Karpas-422 (cell line): ENCODE measurements around the gene POLR1B. TPM values are rescaled to one million over a fixed set of nuclear protein-coding genes. Genes with fewer than 3 reads are reported as not detected.
"Not testable (repeated sequence)": the region's sequence is repeated elsewhere in the genome, so short reads cannot be mapped to it uniquely, and the experiment has no call there.

Source experiments
- DNase-seq: peaks from one replicate; pipeline ENCODE4 v3.0.0-alpha.2; 2015
- H2AFZ ChIP-seq: fragments of 200-600 bp; sonication (generic); 2 replicates; pipeline ENCODE4 v1.6.1; 2014; ENCODE audit warnings: antibody characterized with exemption, low read length, mixed read lengths
- H3K27ac ChIP-seq: fragments of 200-600 bp; sonication (generic); 2 replicates; pipeline ENCODE4 v1.5.1; 2014; ENCODE audit warnings: mild to moderate bottlenecking, low read length, moderate library complexity
- H3K27me3 ChIP-seq: fragments of 200-600 bp; sonication (generic); 2 replicates; pipeline ENCODE4 v1.6.1; 2014; ENCODE audit warnings: low read length, mixed read lengths
- H3K36me3 ChIP-seq: fragments of 200-600 bp; sonication (generic); 2 replicates; pipeline ENCODE4 v1.6.1; 2014; ENCODE audit warnings: low read length, mixed read lengths; ENCODE audit not compliant: insufficient read depth
- H3K4me1 ChIP-seq: fragments of 200-600 bp; sonication (generic); 2 replicates; pipeline ENCODE4 v1.6.1; 2014; ENCODE audit warnings: mild to moderate bottlenecking, low read length, mixed read lengths
- H3K4me2 ChIP-seq: fragments of 200-600 bp; sonication (generic); 2 replicates; pipeline ENCODE4 v1.6.1; 2014; ENCODE audit warnings: low read length, low read depth, mild to moderate bottlenecking; ENCODE audit not compliant: poor library complexity, severe bottlenecking
- H3K4me3 ChIP-seq: fragments of 200-600 bp; sonication (generic); 2 replicates; pipeline ENCODE4 v1.5.1; 2014; ENCODE audit warnings: mild to moderate bottlenecking, antibody characterized with exemption, low read length, mixed read lengths
- H3K79me2 ChIP-seq: fragments of 200-600 bp; sonication (generic); 2 replicates; pipeline ENCODE4 v1.6.1; 2014; ENCODE audit warnings: mild to moderate bottlenecking, low read length, mixed read lengths
- H3K9ac ChIP-seq: fragments of 200-600 bp; sonication (generic); 2 replicates; pipeline ENCODE4 v1.6.0; 2014; ENCODE audit warnings: low read length
- H3K9me2 ChIP-seq: fragments of 200-600 bp; sonication (generic), shearing (Covaris generic); replicated peaks from 2 replicates; pipeline ENCODE4 v1.6.0; 2014; ENCODE audit warnings: mild to moderate bottlenecking, low read length, moderate library complexity; ENCODE audit not compliant: insufficient read depth
- H3K9me3 ChIP-seq: fragments of 300-700, 200-600 bp; sonication (generic); 2 replicates; pipeline ENCODE4 v1.6.1; 2014; ENCODE audit warnings: low read length, mixed read lengths
- H4K20me1 ChIP-seq: fragments of 200-600 bp; sonication (generic); 2 replicates; pipeline ENCODE4 v1.6.1; 2014; ENCODE audit warnings: mild to moderate bottlenecking, antibody characterized with exemption, low read length, low read depth; ENCODE audit not compliant: insufficient read depth
- total RNA-seq: library from RNA; depleted of rRNA; stranded (reverse); fragments of >200 nt; shearing (Covaris generic); gene quantifications from 2 replicates; pipeline ENCODE4 v1.2.3, GENCODE V29; 2014; ENCODE audit warnings: low replicate concordance

The POLR1B gene
- total RNA-seq, 1 experiment from 2014 or later, result 35.4 TPM

GRCh38 chr2:112534826-112535225 lies 7.4 kb upstream of the POLR1B start:
- no peaks in the 10 kb centered on the region for H3K4me1 ChIP-seq
- H3K9me2 ChIP-seq, result no peaks in the 10 kb centered on the region
- peaks cover 22% of the 10 kb centered on the region for H3K36me3 ChIP-seq
- no peaks in the 10 kb centered on the region for H4K20me1 ChIP-seq
- H3K4me2 ChIP-seq, result no peak overlapping the region
- no peak overlapping the region for H3K9ac ChIP-seq
- H3K27me3 ChIP-seq, result no peaks in the 10 kb centered on the region
- H3K9me3 ChIP-seq, result no peaks in the 10 kb centered on the region
- H3K27ac ChIP-seq, result no peak overlapping the region
- no peak overlapping the region for H2AFZ ChIP-seq
- no peaks in the 10 kb centered on the region for H3K79me2 ChIP-seq
- H3K4me3 ChIP-seq, result no peak overlapping the region
- DNase-seq, result no peak

GRCh38 chr2:112536665-112537064 lies 5.6 kb upstream of the POLR1B start:
- H3K27ac ChIP-seq, H2AFZ ChIP-seq, DNase-seq, H3K27me3 ChIP-seq, H3K9me3 ChIP-seq, H3K9me2 ChIP-seq, H3K79me2 ChIP-seq, H3K9ac ChIP-seq, H4K20me1 ChIP-seq, H3K36me3 ChIP-seq, H3K4me2 ChIP-seq, H3K4me3 ChIP-seq: not testable (repeated sequence)
- peaks cover 12% of the 10 kb centered on the region for H3K4me1 ChIP-seq

- Histone ChIP-seq H3K4me1 (peaks cover 16% of the 10 kb centered on the region), H3K79me2 (peaks cover 24% of the 10 kb centered on the region), H3K4me3 (no peak overlapping the region), H2AFZ (no peak overlapping the region), H3K9ac (no peak overlapping the region), H3K9me2 (no peaks in the 10 kb centered on the region), H3K27me3 (no peaks in the 10 kb centered on the region), H3K9me3 (no peaks in the 10 kb centered on the region), H3K36me3 (no peaks in the 10 kb centered on the region; the same call in 1 of the 2 replicates), H3K27ac (no peak overlapping the region), H4K20me1 (peaks cover 3% of the 10 kb centered on the region; the same call in 1 of the 2 replicates), H3K4me2 (no peak overlapping the region)
- no peak for DNase-seq
Measured at GRCh38 chr2:112539306-112539705, 3.0 kb upstream of the POLR1B start.

- peak overlapping the region; percentile 76 for H3K4me2 ChIP-seq
- H3K27ac ChIP-seq, result peak overlapping the region; percentile 80
- peak overlapping the region; percentile 87 for H3K4me3 ChIP-seq
- peaks cover 12% of the 10 kb centered on the region for H3K36me3 ChIP-seq
- peak; percentile 60 for DNase-seq
- no peaks in the 10 kb centered on the region for H3K9me3 ChIP-seq
- peak overlapping the region; percentile 85 for H3K9ac ChIP-seq
- no peaks in the 10 kb centered on the region for H3K27me3 ChIP-seq
- H3K9me2 ChIP-seq, result no peaks in the 10 kb centered on the region
- H4K20me1 ChIP-seq, result peaks cover 14% of the 10 kb centered on the region; the same call in 1 of the 2 replicates
- peak overlapping the region; percentile 25; the same call in 1 of the 2 replicates for H2AFZ ChIP-seq
- H3K79me2 ChIP-seq, result peaks cover 40% of the 10 kb centered on the region
- H3K4me1 ChIP-seq, result peaks cover 26% of the 10 kb centered on the region
Measured at GRCh38 chr2:112540906-112541305, 1.4 kb upstream of the POLR1B start.

GRCh38 chr2:112541315-112542122 lies 746 bp upstream of the POLR1B start:
- peak overlapping the region; percentile 87 for H3K4me3 ChIP-seq
- H3K4me1 ChIP-seq, result peaks cover 26% of the 10 kb centered on the region
- H4K20me1 ChIP-seq, result peaks cover 14% of the 10 kb centered on the region; the same call in 1 of the 2 replicates
- peak overlapping the region; percentile 76 for H3K4me2 ChIP-seq
- H3K79me2 ChIP-seq, result peaks cover 45% of the 10 kb centered on the region
- H3K27ac ChIP-seq, result peak overlapping the region; percentile 80
- no peaks in the 10 kb centered on the region for H3K9me3 ChIP-seq
- H3K9ac ChIP-seq, result peak overlapping the region; percentile 85
- H3K9me2 ChIP-seq, result no peaks in the 10 kb centered on the region
- no peaks in the 10 kb centered on the region for H3K27me3 ChIP-seq
- H2AFZ ChIP-seq, result peak overlapping the region; percentile 73; the same call in 1 of the 2 replicates
- peaks cover 16% of the 10 kb centered on the region; the same call in 1 of the 2 replicates for H3K36me3 ChIP-seq
- peak; percentile 77 for DNase-seq

- Histone ChIP-seq H3K36me3 (peaks cover 31% of the 10 kb centered on the region; the same call in 1 of the 2 replicates), H3K4me2 (peak overlapping the region; percentile 76), H3K9ac (peak overlapping the region; percentile 85), H3K27me3 (no peaks in the 10 kb centered on the region), H4K20me1 (peaks cover 14% of the 10 kb centered on the region; the same call in 1 of the 2 replicates), H2AFZ (no peak overlapping the region), H3K79me2 (peaks cover 61% of the 10 kb centered on the region), H3K4me1 (peaks cover 26% of the 10 kb centered on the region), H3K9me2 (no peaks in the 10 kb centered on the region), H3K9me3 (no peaks in the 10 kb centered on the region), H3K27ac (peak overlapping the region; percentile 80; the same call in 1 of the 2 replicates), H3K4me3 (peak overlapping the region; percentile 87)
- DNase-seq, result peak; percentile 66
Measured at GRCh38 chr2:112542984-112543661, 858 bp downstream of the POLR1B start.

GRCh38 chr2:112547333-112547732 lies 5.1 kb downstream of the POLR1B start:
- no peak overlapping the region for H3K27ac ChIP-seq
- no peaks in the 10 kb centered on the region for H3K9me3 ChIP-seq
- H3K4me3 ChIP-seq, result no peak overlapping the region
- H3K79me2 ChIP-seq, result peaks cover 92% of the 10 kb centered on the region
- H3K27me3 ChIP-seq, result no peaks in the 10 kb centered on the region
- H3K36me3 ChIP-seq, result peaks cover 69% of the 10 kb centered on the region
- DNase-seq, result no peak
- no peak overlapping the region for H3K4me2 ChIP-seq
- H3K9me2 ChIP-seq, result no peaks in the 10 kb centered on the region
- peaks cover 17% of the 10 kb centered on the region for H4K20me1 ChIP-seq
- no peak overlapping the region for H3K9ac ChIP-seq
- no peak overlapping the region for H2AFZ ChIP-seq
- H3K4me1 ChIP-seq, result peaks cover 14% of the 10 kb centered on the region

- Histone ChIP-seq H3K36me3 (peaks cover 83% of the 10 kb centered on the region), H3K4me1 (peaks cover 11% of the 10 kb centered on the region), H3K27ac (no peak overlapping the region), H3K9ac (no peak overlapping the region), H3K4me2 (no peak overlapping the region), H3K27me3 (no peaks in the 10 kb centered on the region), H3K9me3 (no peaks in the 10 kb centered on the region), H2AFZ (no peak overlapping the region), H3K79me2 (peaks cover 89% of the 10 kb centered on the region), H3K9me2 (no peaks in the 10 kb centered on the region), H3K4me3 (no peak overlapping the region), H4K20me1 (peaks cover 13% of the 10 kb centered on the region)
- DNase-seq, result no peak
Measured at GRCh38 chr2:112548980-112549379, 6.7 kb downstream of the POLR1B start.
